H9 (cell line): ENCODE data around the gene KIF5A. TPM values are rescaled to one million over a fixed set of nuclear protein-coding genes. Genes with fewer than 3 reads are reported as not detected.
A peak's percentile ranks its signal among the peaks of the same experiment; 100 is the strongest.

Source experiments
- DNase-seq: peaks from one replicate; pipeline ENCODE4 v3.0.0-alpha.2; 2017
- H2AFZ ChIP-seq: one replicate; pipeline ENCODE4 v1.6.1; 2013; ENCODE audit warnings: mild to moderate bottlenecking, low read length, control low read depth, moderate library complexity
- H2AK5ac ChIP-seq: 2 replicates; pipeline ENCODE4 v1.6.1; 2013; ENCODE audit warnings: low read length, control low read depth, mixed read lengths; ENCODE audit not compliant: insufficient read length
- H2BK120ac ChIP-seq: one replicate; pipeline ENCODE4 v1.6.1; 2013; ENCODE audit warnings: low read depth, mild to moderate bottlenecking, low read length, control low read depth, inconsistent platforms; ENCODE audit not compliant: poor library complexity, severe bottlenecking
- H2BK12ac ChIP-seq: 2 replicates; pipeline ENCODE4 v1.6.1; 2013; ENCODE audit warnings: low read length, control low read depth, mixed read lengths, low read depth; ENCODE audit not compliant: insufficient read length
- H2BK15ac ChIP-seq: 2 replicates; pipeline ENCODE4 v1.6.1; 2013; ENCODE audit warnings: low read depth, low read length, control low read depth
- H2BK20ac ChIP-seq: one replicate; pipeline ENCODE4 v1.6.1; 2013; ENCODE audit warnings: low read depth, mild to moderate bottlenecking, low read length, control low read depth, inconsistent platforms; ENCODE audit not compliant: poor library complexity, severe bottlenecking
- H2BK5ac ChIP-seq: 2 replicates; pipeline ENCODE4 v1.6.1; 2013; ENCODE audit warnings: low read length, control low read depth, mixed read lengths; ENCODE audit not compliant: insufficient read length
- H3K14ac ChIP-seq: 2 replicates; pipeline ENCODE4 v1.6.1; 2013; ENCODE audit warnings: low read length, control low read depth; ENCODE audit not compliant: insufficient read depth
- H3K18ac ChIP-seq: 2 replicates; pipeline ENCODE4 v1.6.1; 2013; ENCODE audit warnings: low read depth, mild to moderate bottlenecking, mixed read lengths, low read length, control low read depth; ENCODE audit not compliant: insufficient read length
- H3K23ac ChIP-seq: 2 replicates; pipeline ENCODE4 v1.6.1; 2013; ENCODE audit warnings: low read length, control low read depth, mixed read lengths, low read depth; ENCODE audit not compliant: insufficient read length
- H3K23me2 ChIP-seq: 2 replicates; pipeline ENCODE4 v1.6.1; 2013; ENCODE audit warnings: low read depth, mild to moderate bottlenecking, mixed read lengths, low read length, control low read depth; ENCODE audit not compliant: insufficient read length, poor library complexity, severe bottlenecking
- H3K27ac ChIP-seq: 2 replicates; pipeline ENCODE4 v1.5.1; 2013; ENCODE audit warnings: low read length, control low read depth, mixed read lengths, low read depth; ENCODE audit not compliant: insufficient read length
- H3K27me3 ChIP-seq: 2 replicates; pipeline ENCODE4 v1.6.1; 2013; ENCODE audit warnings: low read length, control low read depth, inconsistent platforms; ENCODE audit not compliant: insufficient read depth
- H3K4ac ChIP-seq: 2 replicates; pipeline ENCODE4 v1.6.1; 2013; ENCODE audit warnings: low read depth, mild to moderate bottlenecking, control low read depth, inconsistent platforms, low read length, moderate library complexity
- H3K4me1 ChIP-seq: 2 replicates; pipeline ENCODE4 v1.6.1; 2013; ENCODE audit warnings: low read length, control low read depth, inconsistent platforms; ENCODE audit not compliant: insufficient read depth
- H3K4me2 ChIP-seq: 2 replicates; pipeline ENCODE4 v1.6.1; 2013; ENCODE audit warnings: low read length, control low read depth, mixed read lengths; ENCODE audit not compliant: insufficient read length, insufficient read depth
- H3K56ac ChIP-seq: 2 replicates; pipeline ENCODE4 v1.6.1; 2013; ENCODE audit warnings: low read depth, mild to moderate bottlenecking, mixed read lengths, low read length, control low read depth; ENCODE audit not compliant: insufficient read length
- H3K79me1 ChIP-seq: 2 replicates; pipeline ENCODE4 v1.6.1; 2013; ENCODE audit warnings: low read depth, mild to moderate bottlenecking, moderate library complexity, low read length, control low read depth, inconsistent platforms; ENCODE audit not compliant: insufficient read depth, poor library complexity, severe bottlenecking
- H3K79me2 ChIP-seq: 2 replicates; pipeline ENCODE4 v1.6.1; 2013; ENCODE audit warnings: low read length, control low read depth, inconsistent platforms; ENCODE audit not compliant: insufficient read depth
- H3K9ac ChIP-seq: 2 replicates; pipeline ENCODE4 v1.6.1; 2013; ENCODE audit warnings: low read length, control low read depth, mixed read lengths; ENCODE audit not compliant: insufficient read length; ENCODE audit errors: extremely low read depth
- H3K9me3 ChIP-seq: one replicate; pipeline ENCODE4 v1.6.1; 2013; ENCODE audit warnings: low read depth, low read length, inconsistent platforms; ENCODE audit not compliant: control insufficient read depth
- H3T11ph ChIP-seq: one replicate; pipeline ENCODE4 v1.6.1; 2013; ENCODE audit warnings: mild to moderate bottlenecking, low read length, control low read depth, inconsistent platforms
- H4K20me1 ChIP-seq: one replicate; pipeline ENCODE4 v1.6.1; 2013; ENCODE audit not compliant: control insufficient read depth, insufficient read length, insufficient read depth
- H4K5ac ChIP-seq: 2 replicates; pipeline ENCODE4 v1.6.1; 2013; ENCODE audit warnings: low read depth, mild to moderate bottlenecking, mixed read lengths, low read length, control low read depth; ENCODE audit not compliant: insufficient read length
- H4K8ac ChIP-seq: replicated peaks from 2 replicates; pipeline ENCODE4 v1.6.1; 2013; ENCODE audit warnings: low read length, control low read depth, mixed read lengths, low read depth; ENCODE audit not compliant: insufficient read length
- H4K91ac ChIP-seq: 2 replicates; pipeline ENCODE4 v1.6.1; 2013; ENCODE audit warnings: low read depth, mild to moderate bottlenecking, moderate library complexity, mixed read lengths, low read length, control low read depth; ENCODE audit not compliant: insufficient read length
- H3K27ac Mint-ChIP-seq, 3 experiments: 2 replicates in 2 of 3; 3 replicates in 1 of 3; pipeline ENCODE4 v1.8.0; 2020 to 2021; ENCODE audit warnings: mixed read lengths in 3 of 3, mild to moderate bottlenecking in 1 of 3, moderate library complexity in 1 of 3
- H3K27me3 Mint-ChIP-seq: 2 replicates; pipeline ENCODE4 v1.8.0; 2021; ENCODE audit warnings: low read depth, mild to moderate bottlenecking, moderate library complexity, mixed read lengths
- H3K36me3 Mint-ChIP-seq, 3 experiments: 2 replicates in 2 of 3; 3 replicates in 1 of 3; pipeline ENCODE4 v1.8.0; 2020 to 2021; ENCODE audit warnings: low read depth in 3 of 3, mixed read lengths in 3 of 3; ENCODE audit not compliant: insufficient read depth in 1 of 3
- H3K4me1 Mint-ChIP-seq, 2 experiments: 2 replicates each; pipeline ENCODE4 v1.8.0; 2020; ENCODE audit warnings: mixed read lengths in 2 of 2
- H3K4me3 Mint-ChIP-seq, 2 experiments: 2 replicates in 1 of 2; 3 replicates in 1 of 2; pipeline ENCODE4 v1.8.0; 2020 to 2021; ENCODE audit warnings: mild to moderate bottlenecking in 2 of 2, mixed read lengths in 2 of 2, moderate library complexity in 1 of 2
- H3K9me3 Mint-ChIP-seq, 2 experiments: 2 replicates in 1 of 2; 3 replicates in 1 of 2; pipeline ENCODE4 v1.8.0; 2020; ENCODE audit warnings: mild to moderate bottlenecking in 2 of 2, mixed read lengths in 2 of 2, moderate library complexity in 1 of 2
- WGBS: extraction: QIAGEN DNeasy Blood & Tissue Kit; methylation state at CpG from one replicate; pipeline ENCODE4 v1.1.7; 2013; ENCODE audit warnings: missing lambda C conversion rate, low lambda C conversion rate, mixed read lengths; ENCODE audit not compliant: insufficient read length; ENCODE audit errors: extremely low coverage; 5-methylcytosine and 5-hydroxymethylcytosine counted together
- total RNA-seq: library from RNA; stranded (reverse); gene quantifications from 2 replicates; pipeline ENCODE4 v1.2.1, GENCODE V29; 2021
- TF ChIP-seq, protein P1 (sequence below): fragments of 200-600 bp; sonication (generic); conservative IDR thresholded peaks from 3 replicates; pipeline ENCODE4 v1.8.0; 2021; ENCODE audit warnings: antibody characterized with exemption, mild to moderate bottlenecking

KIF5A gene
- total RNA-seq, 1 experiment from 2014 or later, result 18.5 TPM

- Histone ChIP-seq H2BK5ac (no peak overlapping the region), H2BK12ac (no peak overlapping the region), H3K4ac (no peak overlapping the region), H3K4me1 (peaks cover 5% of the 10 kb centered on the region; the same call in 1 of the 2 replicates), H3K27me3 (no peaks in the 10 kb centered on the region), H2BK20ac (no peak overlapping the region), H3K9me3 (no peaks in the 10 kb centered on the region), H3K23me2 (peaks cover 16% of the 10 kb centered on the region), H3K9ac (no peak overlapping the region), H3K18ac (no peak overlapping the region), H3K79me1 (peaks cover 8% of the 10 kb centered on the region), H3T11ph (no peak overlapping the region), H3K56ac (no peak overlapping the region), H3K27ac (no peak overlapping the region), H3K23ac (no peak overlapping the region), H4K8ac (no peak overlapping the region), H2AK5ac (no peak overlapping the region), H4K20me1 (no peaks in the 10 kb centered on the region), H2BK120ac (no peak overlapping the region), H3K79me2 (peaks cover 3% of the 10 kb centered on the region; the same call in 1 of the 2 replicates), H4K91ac (no peak overlapping the region), H3K14ac (no peak overlapping the region), H3K4me2 (no peak overlapping the region), H2BK15ac (no peak overlapping the region), H4K5ac (no peak overlapping the region), H2AFZ (no peak overlapping the region)
- peaks cover 2 to 27% (median 12%) of the 10 kb centered on the region in 3 experiments; a peak in 6 of 7 replicates for H3K36me3 Mint-ChIP-seq
- peak overlapping the region; percentile 84 to 93 for H3K4me3 Mint-ChIP-seq
- WGBS, result no CpG with 5 or more reads among the region's 2 CpGs
- TF ChIP-seq, protein P1, sequence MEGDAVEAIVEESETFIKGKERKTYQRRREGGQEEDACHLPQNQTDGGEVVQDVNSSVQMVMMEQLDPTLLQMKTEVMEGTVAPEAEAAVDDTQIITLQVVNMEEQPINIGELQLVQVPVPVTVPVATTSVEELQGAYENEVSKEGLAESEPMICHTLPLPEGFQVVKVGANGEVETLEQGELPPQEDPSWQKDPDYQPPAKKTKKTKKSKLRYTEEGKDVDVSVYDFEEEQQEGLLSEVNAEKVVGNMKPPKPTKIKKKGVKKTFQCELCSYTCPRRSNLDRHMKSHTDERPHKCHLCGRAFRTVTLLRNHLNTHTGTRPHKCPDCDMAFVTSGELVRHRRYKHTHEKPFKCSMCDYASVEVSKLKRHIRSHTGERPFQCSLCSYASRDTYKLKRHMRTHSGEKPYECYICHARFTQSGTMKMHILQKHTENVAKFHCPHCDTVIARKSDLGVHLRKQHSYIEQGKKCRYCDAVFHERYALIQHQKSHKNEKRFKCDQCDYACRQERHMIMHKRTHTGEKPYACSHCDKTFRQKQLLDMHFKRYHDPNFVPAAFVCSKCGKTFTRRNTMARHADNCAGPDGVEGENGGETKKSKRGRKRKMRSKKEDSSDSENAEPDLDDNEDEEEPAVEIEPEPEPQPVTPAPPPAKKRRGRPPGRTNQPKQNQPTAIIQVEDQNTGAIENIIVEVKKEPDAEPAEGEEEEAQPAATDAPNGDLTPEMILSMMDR, result no peak
- peaks cover 15 to 20% of the 10 kb centered on the region in 2 experiments for H3K4me1 Mint-ChIP-seq
- no peaks in the 10 kb centered on the region for H3K27me3 Mint-ChIP-seq
- H3K9me3 Mint-ChIP-seq, result no peaks in the 10 kb centered on the region
- no peak for DNase-seq
- H3K27ac Mint-ChIP-seq, result no peak overlapping the region
Measured at GRCh38 chr12:57592551-57593165, 42.8 kb downstream of the KIF5A start.
